Ramos (cell line): Measurements from ENCODE around the gene MARF1.
"Not testable (repeated sequence)": the region's sequence is repeated elsewhere in the genome, so short reads cannot be mapped to it uniquely, and the experiment has no call there.

Experiments
- in situ Hi-C: fragments of 300-500 bp; cut with MboI; formaldehyde crosslinking; loops from one replicate; pipeline ENCODE4 v1.14.3; 2022; ENCODE audit warnings: low sequenced_read_pairs; ENCODE audit not compliant: unreplicated experiment

Gene MARF1

GRCh38 chr16:15643048-15643945 is at the start of gene MARF1:
Gene MARF1 (minus strand): TSS chr16:15643154. CDS start chr16:15639233, 3,921 bp downstream.
- in situ Hi-C loops = no loop called here

- in situ Hi-C loops = not testable (repeated sequence)
Observed at GRCh38 chr16:15692508-15692907, 49.6 kb upstream of the MARF1 start.

- in situ Hi-C loops = no loop called here
Observed at GRCh38 chr16:15691046-15691445, 48.1 kb upstream of the MARF1 start.

GRCh38 chr16:15690296-15690695 is 47.3 kb upstream of the MARF1 start:
- in situ Hi-C loops = no loop called here

DNA sequence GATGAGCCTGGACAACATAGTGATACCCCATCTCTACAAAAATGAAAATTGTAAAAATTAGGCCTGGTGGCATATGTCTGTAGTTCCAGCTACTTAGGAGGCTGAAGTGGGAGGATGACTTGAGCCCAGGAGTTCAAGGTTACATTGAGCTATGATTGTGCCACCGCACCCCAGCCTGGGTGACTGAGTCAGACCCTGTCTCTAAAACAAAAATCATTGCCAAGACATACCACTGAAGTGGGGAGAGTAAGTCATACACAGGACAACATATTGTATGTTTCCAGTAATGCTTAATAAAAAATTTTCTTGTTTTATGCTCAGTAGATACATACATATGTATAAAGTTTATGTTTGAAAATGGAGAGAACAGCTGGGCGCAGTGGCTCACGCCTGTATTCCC is 46.3 kb upstream of the MARF1 start:
- in situ Hi-C loops = no loop called here

DNA sequence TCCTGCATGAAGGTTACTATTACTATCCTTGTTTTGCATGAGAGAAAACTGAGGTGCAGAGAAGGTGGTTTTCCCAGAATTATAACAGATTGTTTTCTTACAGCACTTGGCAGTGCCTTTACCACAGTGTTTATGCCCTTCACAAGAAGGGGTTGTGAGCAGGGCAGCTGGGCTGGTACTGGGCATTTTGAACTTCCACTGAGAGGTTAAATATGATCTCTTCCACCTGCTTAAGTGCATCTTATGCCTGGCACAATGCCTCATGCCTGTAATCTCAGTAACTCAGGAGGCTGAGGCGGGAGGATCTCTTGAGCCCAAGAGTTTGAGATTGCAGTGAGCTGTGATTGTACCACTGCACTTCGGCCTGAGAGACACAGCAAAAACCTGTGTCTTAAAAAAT is 43.3 kb upstream of the MARF1 start:
- in situ Hi-C loops = no loop called here

- in situ Hi-C loops = no loop called here
Observed at GRCh38 chr16:15682105-15682570, 39.2 kb upstream of the MARF1 start.

DNA sequence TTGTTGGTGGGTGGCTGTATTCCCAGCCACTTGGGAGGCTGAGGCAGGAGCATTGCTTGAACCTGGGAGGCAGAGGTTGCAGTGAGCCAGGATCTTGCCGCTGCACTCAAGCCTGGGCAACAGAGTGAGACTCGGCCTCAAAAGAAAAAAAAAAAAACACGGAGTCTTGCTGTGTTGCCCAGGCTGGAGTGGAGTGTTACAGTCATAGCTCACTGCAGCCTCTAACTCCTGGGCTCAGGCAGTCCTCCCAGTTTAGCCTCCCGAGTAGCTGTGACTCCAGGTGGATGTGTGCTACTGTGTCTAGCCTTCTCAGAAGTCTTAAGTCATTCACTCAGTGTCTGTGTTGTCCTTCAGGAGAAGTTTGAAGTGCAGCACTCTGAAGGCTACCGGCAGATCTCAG is 34.5 kb upstream of the MARF1 start:
- in situ Hi-C loops = no loop called here

- in situ Hi-C loops = no loop called here
Observed at GRCh38 chr16:15676506-15676905, 33.6 kb upstream of the MARF1 start.

DNA sequence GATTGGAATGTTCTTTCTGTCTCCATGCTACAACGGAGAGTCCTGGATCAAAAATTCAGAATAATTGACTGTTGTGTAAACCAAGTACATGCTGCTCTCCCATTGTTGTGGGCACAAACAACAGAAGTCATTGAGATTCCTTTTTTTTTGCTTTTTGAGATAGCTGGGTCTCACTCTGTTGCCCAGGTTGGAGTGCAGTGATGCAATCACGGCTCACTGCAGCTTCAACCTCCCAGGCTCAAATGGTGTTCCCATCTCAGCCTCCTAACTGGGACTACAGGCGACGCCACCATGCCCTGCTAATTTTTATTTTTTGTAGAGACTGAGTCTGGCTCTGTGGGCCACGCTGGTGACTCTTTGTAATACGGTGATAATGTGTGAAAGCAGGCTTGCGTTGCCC is 31.6 kb upstream of the MARF1 start:
- in situ Hi-C loops = no loop called here

DNA sequence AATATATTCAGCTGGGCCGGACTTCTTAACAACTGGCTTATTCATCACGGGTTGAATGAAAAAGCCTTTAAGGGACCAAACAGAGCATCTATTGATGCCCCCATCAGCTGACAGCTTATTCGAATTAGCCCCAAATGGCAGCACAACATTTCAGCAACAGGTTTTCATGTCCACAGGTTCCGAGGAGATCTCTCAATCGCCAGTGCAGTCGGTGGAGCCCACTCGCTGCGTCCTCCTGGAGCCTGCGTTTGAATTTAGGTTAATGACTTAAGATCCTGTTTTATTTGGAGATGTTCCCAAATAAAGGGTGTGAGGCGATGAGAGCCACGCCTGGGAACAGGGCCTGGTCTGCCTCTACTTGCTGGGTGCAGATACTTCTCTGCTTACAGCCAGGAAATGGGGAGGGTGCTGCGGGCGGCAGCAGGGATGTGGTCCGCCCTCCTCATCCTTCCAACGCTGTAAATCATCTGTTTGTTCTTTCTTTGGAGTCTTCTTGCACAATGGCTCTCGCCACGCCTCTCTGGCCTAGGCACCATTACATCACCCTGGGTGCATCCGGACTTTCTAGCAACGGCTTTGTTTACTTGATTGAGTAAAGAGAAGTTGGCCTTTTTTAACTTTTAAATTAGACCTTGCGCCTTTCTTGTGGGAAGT is 29.7 kb upstream of the MARF1 start:
- in situ Hi-C loops = no loop called here

- in situ Hi-C loops = not testable (repeated sequence)
Observed at GRCh38 chr16:15672127-15672513, 29.2 kb upstream of the MARF1 start.

- in situ Hi-C loops = no loop called here
Observed at GRCh38 chr16:15671530-15672117, 28.7 kb upstream of the MARF1 start.

- in situ Hi-C loops = no loop called here
Observed at GRCh38 chr16:15667091-15667742, 24.3 kb upstream of the MARF1 start.

- in situ Hi-C loops = no loop called here
Observed at GRCh38 chr16:15665107-15665506, 22.2 kb upstream of the MARF1 start.

- in situ Hi-C loops = no loop called here
Observed at GRCh38 chr16:15660203-15660601, 17.2 kb upstream of the MARF1 start.

- in situ Hi-C loops = no loop called here
Observed at GRCh38 chr16:15658556-15658955, 15.6 kb upstream of the MARF1 start.

GRCh38 chr16:15658149-15658548 is 15.2 kb upstream of the MARF1 start:
- in situ Hi-C loops = no loop called here

DNA sequence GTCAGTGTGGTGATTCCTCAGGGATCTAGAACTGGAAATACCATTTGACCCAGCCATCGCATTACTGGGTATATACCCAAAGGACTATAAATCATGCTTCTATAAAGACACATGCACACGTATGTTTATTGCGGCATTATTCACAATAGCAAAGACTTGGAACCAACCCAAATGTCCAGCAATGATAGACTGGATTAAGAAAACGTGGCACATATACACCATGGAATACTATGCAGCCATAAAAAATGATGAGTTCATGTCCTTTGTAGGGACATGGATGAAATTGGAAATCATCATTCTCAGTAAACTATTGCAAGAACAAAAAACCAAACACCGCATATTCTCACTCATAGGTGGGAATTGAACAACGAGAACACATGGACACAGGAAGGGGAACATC is 12.6 kb upstream of the MARF1 start:
- in situ Hi-C loops = not testable (repeated sequence)

GRCh38 chr16:15654591-15654990 is 11.6 kb upstream of the MARF1 start:
- in situ Hi-C loops = no loop called here

- in situ Hi-C loops = no loop called here
Observed at GRCh38 chr16:15653227-15653626, 10.3 kb upstream of the MARF1 start.
